ENCODE measurements around the gene ADAP1.

DNA sequence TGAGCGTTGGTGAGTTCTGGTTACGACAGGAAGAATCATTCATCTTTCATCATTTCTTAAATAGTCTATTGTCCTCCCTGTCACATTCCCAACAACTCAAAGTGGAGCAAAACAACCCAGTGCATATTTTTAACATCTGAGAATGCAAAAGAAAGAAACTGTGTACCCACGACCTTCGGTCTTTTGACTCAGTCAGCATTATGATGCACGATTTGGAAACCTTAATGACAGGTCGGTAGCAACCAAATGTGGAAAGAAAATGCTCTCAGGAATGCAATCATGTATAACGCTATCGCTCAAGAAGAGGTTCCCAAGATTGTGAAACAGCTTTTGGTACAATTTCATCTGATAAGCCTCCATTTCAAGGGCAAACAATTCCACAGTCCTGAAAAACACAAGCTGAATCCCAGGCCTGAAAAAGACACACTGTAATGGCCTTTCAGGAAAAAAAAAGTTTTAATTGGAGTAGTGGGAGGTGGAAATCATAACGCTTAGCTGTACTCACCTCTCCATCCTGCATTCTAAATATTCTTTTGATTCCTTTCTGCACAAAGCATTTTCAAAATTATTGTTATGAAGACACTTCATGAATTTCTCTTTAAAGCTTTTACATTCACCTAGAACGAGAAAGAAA lies 18.3 kb upstream of the ADAP1 start:
- TF ChIP-seq, protein P1, sequence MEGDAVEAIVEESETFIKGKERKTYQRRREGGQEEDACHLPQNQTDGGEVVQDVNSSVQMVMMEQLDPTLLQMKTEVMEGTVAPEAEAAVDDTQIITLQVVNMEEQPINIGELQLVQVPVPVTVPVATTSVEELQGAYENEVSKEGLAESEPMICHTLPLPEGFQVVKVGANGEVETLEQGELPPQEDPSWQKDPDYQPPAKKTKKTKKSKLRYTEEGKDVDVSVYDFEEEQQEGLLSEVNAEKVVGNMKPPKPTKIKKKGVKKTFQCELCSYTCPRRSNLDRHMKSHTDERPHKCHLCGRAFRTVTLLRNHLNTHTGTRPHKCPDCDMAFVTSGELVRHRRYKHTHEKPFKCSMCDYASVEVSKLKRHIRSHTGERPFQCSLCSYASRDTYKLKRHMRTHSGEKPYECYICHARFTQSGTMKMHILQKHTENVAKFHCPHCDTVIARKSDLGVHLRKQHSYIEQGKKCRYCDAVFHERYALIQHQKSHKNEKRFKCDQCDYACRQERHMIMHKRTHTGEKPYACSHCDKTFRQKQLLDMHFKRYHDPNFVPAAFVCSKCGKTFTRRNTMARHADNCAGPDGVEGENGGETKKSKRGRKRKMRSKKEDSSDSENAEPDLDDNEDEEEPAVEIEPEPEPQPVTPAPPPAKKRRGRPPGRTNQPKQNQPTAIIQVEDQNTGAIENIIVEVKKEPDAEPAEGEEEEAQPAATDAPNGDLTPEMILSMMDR (IDR thresholded peaks at IDR 0.05), result no peak
- TF ChIP-seq EP300 (IDR thresholded peaks at IDR 0.05), result no peak
- no peak for TF ChIP-seq POLR2AphosphoS5 (IDR thresholded peaks at IDR 0.05)
